Body of pancreas (tissue), 4 donors: Measurements from ENCODE around the gene FAM13B. TPM values are rescaled to one million over a fixed set of nuclear protein-coding genes. Genes with fewer than 3 reads are reported as not detected.

ENCODE experiments used
- ATAC-seq: fragments of 150-250 bp; one replicate; pipeline ENCODE4 v1.9.1; 2016
- DNase-seq, 4 donors: peaks; one replicate each; pipeline ENCODE4 v3.0.0-alpha.2; 2019
- H3K27ac ChIP-seq, 4 donors: fragments of 200-600 bp; sonication (generic); 1 replicate in 3 of 4; 2 replicates in 1 of 4; pipeline versions ENCODE4 v1.5.1 to v1.6.1; 2016 to 2019; ENCODE audit warnings: mild to moderate bottlenecking in 1 of 4, mixed read lengths in 1 of 4, moderate library complexity in 1 of 4
- H3K27me3 ChIP-seq, 2 donors: fragments of 200-600 bp; sonication (generic); one replicate each; pipeline ENCODE4 v1.6.0; 2016; ENCODE audit warnings: mild to moderate bottlenecking in 1 of 2
- H3K36me3 ChIP-seq, 2 donors: fragments of 200-600 bp; sonication (generic); replicated peaks in 1 of 2; 2 replicates each; pipeline ENCODE4 v1.5.1; 2016; ENCODE audit warnings: low read depth in 2 of 2; ENCODE audit not compliant: insufficient read depth in 1 of 2
- H3K4me1 ChIP-seq: fragments of 200-600 bp; sonication (generic); one replicate; pipeline ENCODE4 v1.6.0; 2016
- H3K4me3 ChIP-seq, 2 donors: fragments of 200-600 bp; sonication (generic); 1 replicate in 1 of 2; 2 replicates in 1 of 2; pipeline ENCODE4 v1.5.1; 2016 to 2019
- H3K9me3 ChIP-seq, 3 donors: fragments of 200-600 bp; sonication (generic); 1 replicate in 2 of 3; 2 replicates in 1 of 3; pipeline ENCODE4 v1.5.1; 2016
- POLR2A ChIP-seq, 3 donors: fragments of 450-650 bp; IDR thresholded peaks; one replicate each; pipeline ENCODE4 v1.6.1; 2016; ENCODE audit warnings: antibody characterized with exemption in 3 of 3, mild to moderate bottlenecking in 2 of 3
- WGBS, 2 donors: methylation state at CpG; one replicate each; pipeline ENCODE4 v1.1.5; 2017; 5-methylcytosine and 5-hydroxymethylcytosine counted together
- intact Hi-C: fragments of 100-400 bp; cut with DNase I; formaldehyde crosslinking; loops from one replicate; pipeline ENCODE4 v1.15.1; 2023
- total RNA-seq, 2 donors: library from RNA; depleted of rRNA; stranded (reverse); fragments of >200 nt; gene quantifications; one replicate each; pipeline ENCODE4 v1.1.0, GENCODE V29; 2016
- TF ChIP-seq, protein P1 (sequence below), 7 experiments: fragments of 450-650 bp in 4 of 7; fragments of 200-600 bp in 3 of 7; sonication (generic) in 3 of 7; IDR thresholded peaks; one replicate each; pipeline ENCODE4 v1.5.1; 2016 to 2019; ENCODE audit warnings: antibody characterized with exemption in 7 of 7

The FAM13B gene
- total RNA-seq, 2 donors from 2014 or later = 25.9 to 53.7 TPM

DNA sequence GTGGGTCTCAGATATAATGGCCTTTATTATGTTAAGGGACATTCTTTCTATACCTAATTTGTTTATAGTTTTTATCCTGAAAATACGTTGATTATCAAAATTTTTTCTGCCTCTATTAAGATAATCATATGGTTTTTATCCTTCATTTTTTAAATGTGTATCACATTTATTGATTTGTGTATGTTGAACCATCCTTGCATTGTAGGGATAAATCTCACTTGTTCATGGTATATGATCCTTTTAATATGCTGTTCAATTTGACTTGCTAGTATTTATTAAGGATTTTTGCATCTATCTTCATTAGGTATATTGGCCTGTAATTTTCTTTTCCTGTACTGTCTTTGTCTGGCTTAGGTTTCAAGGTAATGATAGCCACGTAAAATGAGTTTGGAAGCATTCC lies 118.1 kb downstream of the FAM13B start:
- DNase-seq = no peak
- Histone ChIP-seq H3K27ac (no peak overlapping the region), H3K4me3 (no peak overlapping the region), H3K36me3 (no peaks in the 10 kb centered on the region), H3K4me1 (no peaks in the 10 kb centered on the region), H3K27me3 (no peaks in the 10 kb centered on the region), H3K9me3 (peaks cover 0 to 6% (median 0%) of the 10 kb centered on the region in 3 donors)
- intact Hi-C loops = no loop called here
- no peak for ATAC-seq
- WGBS, 2 donors = 62 to 80% methylated on average over 2 of the region's 2 CpGs
- TF ChIP-seq, protein P1, sequence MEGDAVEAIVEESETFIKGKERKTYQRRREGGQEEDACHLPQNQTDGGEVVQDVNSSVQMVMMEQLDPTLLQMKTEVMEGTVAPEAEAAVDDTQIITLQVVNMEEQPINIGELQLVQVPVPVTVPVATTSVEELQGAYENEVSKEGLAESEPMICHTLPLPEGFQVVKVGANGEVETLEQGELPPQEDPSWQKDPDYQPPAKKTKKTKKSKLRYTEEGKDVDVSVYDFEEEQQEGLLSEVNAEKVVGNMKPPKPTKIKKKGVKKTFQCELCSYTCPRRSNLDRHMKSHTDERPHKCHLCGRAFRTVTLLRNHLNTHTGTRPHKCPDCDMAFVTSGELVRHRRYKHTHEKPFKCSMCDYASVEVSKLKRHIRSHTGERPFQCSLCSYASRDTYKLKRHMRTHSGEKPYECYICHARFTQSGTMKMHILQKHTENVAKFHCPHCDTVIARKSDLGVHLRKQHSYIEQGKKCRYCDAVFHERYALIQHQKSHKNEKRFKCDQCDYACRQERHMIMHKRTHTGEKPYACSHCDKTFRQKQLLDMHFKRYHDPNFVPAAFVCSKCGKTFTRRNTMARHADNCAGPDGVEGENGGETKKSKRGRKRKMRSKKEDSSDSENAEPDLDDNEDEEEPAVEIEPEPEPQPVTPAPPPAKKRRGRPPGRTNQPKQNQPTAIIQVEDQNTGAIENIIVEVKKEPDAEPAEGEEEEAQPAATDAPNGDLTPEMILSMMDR (IDR thresholded peaks at IDR 0.05) = no peak
- no peak for TF ChIP-seq POLR2A (IDR thresholded peaks at IDR 0.05)

- no peak for TF ChIP-seq POLR2A (IDR thresholded peaks at IDR 0.05)
- TF ChIP-seq, protein P1 (IDR thresholded peaks at IDR 0.05) = no peak
- ATAC-seq (no peak), DNase-seq (no peak)
- Histone ChIP-seq H3K9me3 (no peaks in the 10 kb centered on the region), H3K4me3 (no peak overlapping the region), H3K27ac (no peak overlapping the region), H3K4me1 (peaks cover 8% of the 10 kb centered on the region), H3K27me3 (no peaks in the 10 kb centered on the region), H3K36me3 (no peaks in the 10 kb centered on the region)
- WGBS, 2 donors = 92 to 96% methylated on average over 1 of the region's 1 CpG
- intact Hi-C loops = no loop called here
These were observed 130.3 kb downstream of the FAM13B start for GRCh38 chr5:137902408-137903133.

DNA sequence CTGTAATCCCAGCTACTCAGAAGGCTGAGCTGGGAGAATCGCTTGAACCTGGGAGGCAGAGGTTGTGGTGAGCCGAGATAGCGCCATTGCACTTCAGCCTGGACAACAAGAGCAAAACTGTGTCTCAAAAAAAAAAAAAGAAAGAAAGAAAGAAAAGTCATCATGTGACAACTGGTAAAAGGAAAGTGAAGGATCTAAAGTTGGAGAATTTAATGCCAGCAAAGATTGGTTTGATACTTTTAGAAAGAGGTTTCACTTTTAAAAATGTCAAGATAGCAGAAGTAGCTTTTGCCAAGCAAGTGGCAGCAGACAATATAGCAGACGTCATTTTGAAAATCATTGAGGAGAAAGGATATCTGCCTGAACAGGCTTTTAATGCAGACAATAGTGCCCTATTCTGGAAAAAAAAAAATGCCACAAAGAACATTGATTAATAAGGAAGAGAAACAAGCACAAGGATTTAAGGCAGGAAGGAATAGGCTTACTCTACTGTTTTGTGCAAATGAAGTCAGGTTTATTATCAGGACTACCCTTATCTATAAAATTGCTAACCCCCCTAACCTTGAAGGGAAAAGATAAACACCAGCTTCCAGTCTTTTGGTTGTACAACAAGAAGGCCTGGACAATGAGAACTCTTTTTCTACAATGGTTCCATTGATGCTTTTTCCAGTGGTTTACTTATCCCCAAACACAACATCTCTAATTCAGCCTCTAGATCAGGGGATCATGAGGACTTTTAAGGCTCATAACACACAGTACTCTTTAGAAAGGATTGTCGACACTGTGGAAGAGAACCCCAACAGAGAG lies 131.7 kb downstream of the FAM13B start:
- no peak overlapping the region for H3K27ac ChIP-seq
- ATAC-seq (no peak), DNase-seq (no peak)
- no peak overlapping the region for H3K4me3 ChIP-seq
- H3K4me1 ChIP-seq = peaks cover 8% of the 10 kb centered on the region
- H3K27me3 ChIP-seq = no peaks in the 10 kb centered on the region
- WGBS, 2 donors = 67 to 77% methylated on average over 5 of the region's 5 CpGs
- TF ChIP-seq, protein P1 (IDR thresholded peaks at IDR 0.05) = no peak
- no peak for TF ChIP-seq POLR2A (IDR thresholded peaks at IDR 0.05)
- intact Hi-C loops = no loop called here
- H3K9me3 ChIP-seq = no peaks in the 10 kb centered on the region
- H3K36me3 ChIP-seq = no peaks in the 10 kb centered on the region

DNA sequence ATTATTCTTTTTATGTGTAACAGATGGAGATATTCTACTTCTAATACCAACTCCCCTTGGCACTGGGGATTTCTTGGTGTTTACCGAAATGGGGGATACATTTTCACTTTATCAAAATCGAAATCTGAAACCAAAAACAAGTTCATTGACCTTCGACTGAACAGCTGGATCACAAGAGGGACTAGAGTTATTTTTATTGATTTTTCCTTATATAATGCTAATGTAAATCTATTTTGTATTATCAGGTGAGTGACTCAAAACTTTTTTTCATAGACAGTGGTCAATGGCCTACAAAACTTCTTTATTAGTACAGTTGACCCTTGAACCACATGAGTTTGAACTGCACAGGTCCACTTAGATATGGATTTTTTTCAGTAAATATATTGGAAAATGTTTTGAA lies 133.4 kb downstream of the FAM13B start:
- intact Hi-C loops = no loop called here
- 77% methylated on average over 3 of the region's 3 CpGs for WGBS, 2 donors
- no peak for ATAC-seq

More for the DNA sequence above, 133.4 kb downstream of the FAM13B start:
- Histone ChIP-seq H3K4me3 (no peak overlapping the region), H3K36me3 (no peaks in the 10 kb centered on the region), H3K9me3 (no peaks in the 10 kb centered on the region), H3K27me3 (no peaks in the 10 kb centered on the region), H3K4me1 (peaks cover 8% of the 10 kb centered on the region), H3K27ac (no peak overlapping the region)
- TF ChIP-seq, protein P1 (IDR thresholded peaks at IDR 0.05) = no peak
- no peak for TF ChIP-seq POLR2A (IDR thresholded peaks at IDR 0.05)
- DNase-seq = no peak
